GM12874 (cell line): Measurements from ENCODE around the gene ARHGAP23.

Experiments
- CTCF ChIP-seq: IDR thresholded peaks from 2 replicates; pipeline ENCODE4 v1.5.1; 2011; ENCODE audit warnings: low read depth, mild to moderate bottlenecking, control low read depth, low read length, moderate library complexity; ENCODE audit not compliant: insufficient read depth

The ARHGAP23 gene

GRCh38 chr17:38447502-38448085 lies 19.3 kb downstream of the ARHGAP23 start:
- TF ChIP-seq CTCF: no peak

DNA sequence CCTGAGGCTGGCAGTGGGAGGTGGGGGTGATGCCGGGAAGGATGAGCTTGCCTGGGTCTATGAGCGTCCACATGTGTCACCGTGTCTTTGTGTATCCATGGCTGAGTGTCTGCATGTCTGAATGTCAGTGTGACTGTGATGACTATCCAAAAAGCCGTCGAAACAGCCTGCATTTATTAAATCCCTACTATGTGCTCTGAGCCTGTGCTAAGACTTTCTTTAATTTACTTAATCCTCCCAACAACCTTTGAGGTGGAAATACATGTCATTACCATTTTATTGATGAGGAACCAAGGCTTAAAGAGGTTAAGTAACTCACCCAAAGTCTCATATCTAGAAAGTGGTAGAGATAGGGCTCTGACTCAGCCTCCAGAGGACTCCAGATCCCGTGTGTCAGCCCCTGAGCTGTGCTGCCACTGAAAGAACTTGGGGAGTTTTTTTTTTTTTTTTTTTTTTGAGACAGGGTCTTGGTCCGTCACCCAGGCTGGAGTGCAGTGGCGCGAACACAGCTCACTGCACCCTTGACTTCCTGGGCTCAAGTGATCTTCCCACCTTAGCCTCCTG lies 20.0 kb downstream of the ARHGAP23 start:
- no peak for TF ChIP-seq CTCF

GRCh38 chr17:38449364-38449763 lies 21.1 kb downstream of the ARHGAP23 start:
- no peak for TF ChIP-seq CTCF

- no peak for TF ChIP-seq CTCF
These were observed 22.3 kb downstream of the ARHGAP23 start for GRCh38 chr17:38450557-38451029.

DNA sequence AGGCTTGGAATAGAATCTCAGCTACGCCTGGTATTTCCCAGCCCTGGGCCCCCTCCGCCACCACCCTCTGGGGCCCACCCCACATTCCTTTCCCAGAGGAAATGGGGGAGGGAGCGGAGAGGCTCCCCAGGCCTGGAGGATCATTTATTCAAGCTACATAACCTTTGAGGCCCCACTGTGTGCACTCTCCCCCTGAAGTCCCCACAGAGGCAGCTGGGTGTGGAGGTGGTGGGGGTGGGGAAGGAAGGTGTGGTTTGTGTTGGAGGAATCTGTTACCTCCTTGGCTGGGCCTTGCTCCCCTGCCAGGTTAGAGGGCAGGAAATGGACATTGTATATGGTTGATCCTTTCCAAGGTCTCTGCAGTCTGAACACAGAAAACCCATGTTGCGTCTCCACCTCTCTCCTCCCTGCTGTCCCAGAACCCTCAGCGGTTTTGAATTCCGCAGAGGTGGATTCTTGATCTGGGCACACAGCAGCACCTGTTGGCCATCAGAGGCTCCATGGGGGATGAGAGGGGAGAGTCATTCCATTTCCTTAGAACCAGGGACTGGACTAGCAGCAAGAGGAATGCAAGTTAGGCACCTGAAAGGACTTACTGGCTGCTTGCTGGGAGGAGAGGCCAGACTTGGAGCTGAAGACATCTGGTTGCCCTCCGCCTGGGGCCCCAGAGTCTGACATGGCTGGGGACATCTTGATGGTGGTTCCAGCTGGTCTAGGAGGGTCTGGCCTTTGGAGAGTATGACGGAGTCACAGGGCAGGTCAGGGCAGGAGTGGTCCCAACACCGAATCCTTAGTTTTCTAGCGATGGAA lies 23.0 kb downstream of the ARHGAP23 start:
- no peak for TF ChIP-seq CTCF

DNA sequence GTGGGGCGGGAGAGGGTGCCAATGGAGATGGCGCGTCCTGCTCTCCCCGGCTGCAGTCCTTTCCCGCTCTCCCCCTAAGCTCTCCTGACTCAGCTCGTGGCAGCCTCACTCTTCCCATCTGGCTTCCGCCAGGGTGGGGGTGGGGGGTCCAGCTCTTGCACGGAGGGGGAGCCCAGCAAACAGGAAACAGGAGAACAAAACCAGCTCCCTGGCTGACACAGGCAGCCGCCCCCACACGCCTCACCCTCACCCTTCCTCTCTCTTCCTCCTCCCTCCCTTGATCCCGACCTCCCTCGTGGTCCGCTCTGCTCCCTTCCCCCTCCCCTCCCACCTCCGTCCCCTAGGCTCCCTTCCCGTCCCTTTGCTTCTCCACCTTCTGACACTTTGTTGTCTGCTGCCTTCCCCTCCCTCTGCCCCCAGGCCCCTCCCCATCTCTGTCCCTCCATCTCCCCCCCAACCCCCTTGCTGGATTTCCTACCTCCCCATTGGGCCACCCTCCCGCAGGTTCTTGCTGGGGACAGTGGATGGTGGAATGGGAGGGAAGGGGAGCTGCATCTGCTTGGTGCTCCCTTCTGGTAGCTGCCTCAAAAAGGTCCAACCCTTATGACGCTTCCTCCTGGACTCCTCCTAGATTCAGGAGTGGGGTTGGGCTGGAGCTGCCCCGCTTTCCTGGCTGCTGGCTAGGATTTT lies 23.7 kb downstream of the ARHGAP23 start:
- TF ChIP-seq CTCF: no peak

GRCh38 chr17:38452719-38453118 lies 24.5 kb downstream of the ARHGAP23 start:
- no peak for TF ChIP-seq CTCF
